HepG2 (cell line): ENCODE results near the gene AFF1.
"Not testable (repeated sequence)": the region's sequence is repeated elsewhere in the genome, so short reads cannot be mapped to it uniquely, and the experiment has no call there.

Source experiments
- HNF4A ChIP-seq: sonication (generic); formaldehyde crosslinking; IDR thresholded peaks from 2 replicates; pipeline ENCODE4 v1.4.0; 2020; ENCODE audit warnings: missing genetic modification reagents
- ZBTB4 ChIP-seq: sonication (generic); formaldehyde crosslinking; IDR thresholded peaks from 2 replicates; pipeline ENCODE4 v1.4.0; 2020; ENCODE audit warnings: missing genetic modification reagents, mild to moderate bottlenecking, borderline replicate concordance
- ZFX ChIP-seq: sonication (generic); formaldehyde crosslinking; IDR thresholded peaks from 2 replicates; pipeline ENCODE4 v1.4.0; 2020; ENCODE audit warnings: mild to moderate bottlenecking, low read depth, missing genetic modification reagents, moderate library complexity
- ZNF224 ChIP-seq: sonication (generic); formaldehyde crosslinking; IDR thresholded peaks from 2 replicates; pipeline ENCODE4 v1.5.0; 2020; ENCODE audit warnings: mild to moderate bottlenecking, missing genetic modification reagents
- ZNF589 ChIP-seq: sonication (generic); formaldehyde crosslinking; conservative IDR thresholded peaks from 2 replicates; pipeline ENCODE4 v1.8.0; 2022; ENCODE audit warnings: mild to moderate bottlenecking, moderate library complexity, missing genetic modification reagents

GRCh38 chr4:87145934-87146333 is 211.1 kb downstream of the AFF1 start:
- TF ChIP-seq ZNF224 (CRISPR knock-in tag); ZNF589 (CRISPR knock-in tag); HNF4A (CRISPR knock-in tag); ZBTB4; ZFX (CRISPR knock-in tag): not testable (repeated sequence)
